Retina (tissue), 1 donor: ENCODE data around the gene DYNLT2B.
"Not testable (repeated sequence)": the region's sequence is repeated elsewhere in the genome, so short reads cannot be mapped to it uniquely, and the experiment has no call there.

ENCODE experiments used
- DNase-seq: peaks from one replicate; pipeline ENCODE4 v3.0.0-alpha.2; 2016

The DYNLT2B gene

DNA sequence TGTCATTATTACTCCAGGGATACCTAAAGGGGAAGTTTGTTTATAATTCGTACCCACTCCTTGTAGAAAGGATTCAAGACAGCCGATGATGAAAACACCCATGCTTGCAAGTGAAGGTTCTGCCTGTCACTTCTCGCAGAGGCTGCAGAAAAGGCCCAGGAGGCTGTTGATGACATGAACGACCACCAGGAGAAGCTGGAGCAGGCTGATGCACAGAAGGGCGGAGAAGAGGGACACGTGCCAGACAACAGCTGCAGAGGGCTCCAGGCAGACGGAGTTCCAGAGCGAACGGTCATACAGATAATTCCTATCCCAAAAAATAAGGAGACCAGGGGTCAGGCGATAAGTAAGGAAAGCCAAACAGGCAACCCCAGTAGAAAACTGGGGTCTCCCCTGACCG, 5.7 kb upstream of the DYNLT2B start:
- peak; percentile 53 for DNase-seq

DNA sequence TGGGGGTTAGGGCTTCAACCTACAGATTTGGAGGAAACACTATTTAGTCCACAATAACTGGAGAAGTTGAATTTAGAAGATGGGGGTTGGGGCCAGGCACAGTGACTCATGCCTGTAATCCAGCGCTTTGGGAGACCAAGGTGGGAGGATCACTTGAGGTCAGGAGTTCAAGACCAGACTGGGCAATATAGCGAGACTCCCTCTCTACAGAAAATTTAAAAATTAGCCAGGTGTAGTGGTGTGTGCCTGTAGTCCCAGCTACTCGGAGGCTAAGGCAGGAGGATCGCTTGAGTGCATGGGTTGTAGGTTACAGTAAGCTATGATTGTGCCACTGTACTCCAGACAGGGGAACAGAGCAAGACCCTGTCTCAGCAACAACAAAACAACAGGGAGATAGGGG, 5.0 kb upstream of the DYNLT2B start:
- DNase-seq: no peak

DNA sequence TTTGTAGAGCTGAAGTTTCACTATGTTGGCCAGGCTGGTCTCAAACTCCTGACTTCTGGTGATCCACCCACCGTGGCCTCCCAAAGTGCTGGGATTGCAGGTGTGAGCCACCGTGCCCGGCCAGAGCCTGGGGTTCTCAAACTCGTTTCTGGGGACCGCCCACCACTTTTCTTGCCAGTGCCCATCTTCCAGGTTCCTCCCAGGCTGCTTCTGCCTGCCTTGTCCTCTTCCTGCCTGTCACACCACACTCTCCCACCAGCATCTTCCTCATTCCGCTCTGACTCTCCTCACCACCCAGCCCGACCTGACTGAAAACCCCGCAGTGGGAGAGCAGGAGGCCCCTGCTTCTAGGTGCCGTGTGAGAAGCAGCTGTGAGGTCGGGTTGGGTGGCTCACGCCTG, 3.1 kb upstream of the DYNLT2B start:
- no peak for DNase-seq

- DNase-seq: no peak
Observed at GRCh38 chr3:196320137-196320536, 2.1 kb upstream of the DYNLT2B start.

- DNase-seq: not testable (repeated sequence)
Observed at GRCh38 chr3:196316799-196317686, 997 bp downstream of the DYNLT2B start.

DNA sequence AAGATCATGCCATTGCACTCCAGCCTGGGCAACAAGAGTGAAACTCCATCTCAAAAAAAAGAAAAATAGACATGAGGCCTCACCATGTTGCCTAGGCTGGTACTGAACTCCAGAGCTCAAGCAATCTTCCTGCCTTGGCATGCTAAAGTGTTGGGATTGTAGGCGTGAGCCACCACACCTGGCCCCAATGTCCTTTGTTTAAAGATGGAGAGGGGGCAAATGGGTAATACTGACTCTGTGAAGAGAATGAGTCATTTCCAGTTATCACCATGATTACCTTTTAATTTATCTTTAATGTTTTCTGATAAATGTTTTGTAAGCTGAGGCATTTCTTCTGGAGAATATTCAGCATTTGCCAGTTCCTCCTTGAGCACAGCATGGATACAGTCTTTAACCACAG, 2.2 kb downstream of the DYNLT2B start:
- no peak for DNase-seq

DNA sequence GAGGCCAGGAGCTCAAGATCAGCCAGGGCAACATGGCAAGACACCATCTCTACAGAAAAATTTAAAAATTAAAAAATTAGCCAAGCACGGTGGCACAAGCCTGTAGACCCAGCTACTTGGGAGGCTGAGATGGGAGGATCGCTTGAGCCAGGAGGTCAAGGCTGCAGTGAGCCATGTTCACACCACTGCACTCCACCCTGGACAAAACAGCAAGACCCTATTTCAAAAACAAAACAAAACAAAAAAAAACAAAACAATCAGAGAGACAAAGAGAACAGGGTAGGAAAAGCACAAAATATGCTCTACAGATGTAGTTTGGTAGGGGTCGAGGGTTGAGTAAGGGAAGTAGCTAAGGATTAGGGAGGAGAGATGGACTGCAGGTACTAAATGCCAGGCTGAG, 3.4 kb downstream of the DYNLT2B start:
- no peak for DNase-seq

DNA sequence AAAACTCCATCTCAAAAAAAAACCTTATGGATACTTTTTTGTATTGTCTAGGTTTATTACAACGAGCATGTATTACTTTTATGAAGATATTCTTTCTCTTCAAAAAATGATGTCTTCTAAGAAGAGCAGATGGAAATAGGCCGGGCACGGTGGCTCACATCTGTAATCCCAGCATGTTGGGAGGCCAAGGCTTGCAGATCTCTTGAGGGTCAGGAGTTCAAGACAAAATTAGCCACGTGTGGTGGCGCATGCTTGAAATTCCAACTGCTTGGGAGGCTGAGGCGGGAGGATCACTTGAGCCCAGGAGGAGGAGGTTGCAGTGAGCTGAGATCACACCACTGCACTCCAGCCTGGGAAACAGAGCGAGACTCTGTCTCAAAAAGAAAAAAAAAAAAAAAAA, 4.0 kb downstream of the DYNLT2B start:
- DNase-seq: not testable (repeated sequence)

GRCh38 chr3:196302960-196303359, 15.1 kb downstream of the DYNLT2B start:
- DNase-seq: not testable (repeated sequence)

DNA sequence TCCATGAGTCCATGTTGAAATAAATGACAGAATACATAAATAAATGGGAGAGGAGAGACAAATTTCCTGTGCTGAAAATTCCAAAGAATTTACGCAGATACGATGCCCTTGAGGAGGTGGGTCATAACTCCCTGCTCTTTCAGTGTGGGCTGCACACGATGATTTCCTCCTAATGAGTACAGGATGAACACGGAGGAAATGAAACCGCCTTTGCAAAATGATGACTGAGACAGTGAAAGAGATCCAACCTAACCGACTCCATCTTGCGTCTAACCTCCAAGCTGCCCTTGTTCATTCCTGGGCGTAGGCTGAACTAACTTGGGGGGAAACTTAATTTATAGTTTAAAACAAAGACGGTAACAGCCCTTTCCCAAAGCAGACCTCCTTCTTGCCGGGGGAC, 15.5 kb downstream of the DYNLT2B start:
- not testable (repeated sequence) for DNase-seq

DNA sequence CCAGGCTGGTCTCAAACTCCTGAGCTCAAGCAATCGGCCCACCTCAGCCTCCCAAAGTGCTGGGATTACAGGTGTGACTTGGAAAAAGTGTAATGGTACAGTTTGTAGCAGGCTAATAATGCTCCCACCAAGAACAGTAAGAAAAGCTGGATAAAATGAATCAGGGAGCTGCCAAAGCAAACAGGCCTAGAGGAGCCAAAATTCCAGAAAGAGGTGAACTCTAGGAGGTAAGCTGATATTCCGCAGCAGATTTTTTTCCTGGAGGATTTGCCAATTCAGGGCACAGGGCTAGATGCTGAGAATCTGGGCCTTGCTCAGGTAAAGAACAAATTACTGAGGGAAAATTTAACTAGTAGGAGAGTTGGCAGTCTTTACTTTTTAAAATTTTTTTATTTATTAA, 19.5 kb downstream of the DYNLT2B start:
- no peak for DNase-seq

DNA sequence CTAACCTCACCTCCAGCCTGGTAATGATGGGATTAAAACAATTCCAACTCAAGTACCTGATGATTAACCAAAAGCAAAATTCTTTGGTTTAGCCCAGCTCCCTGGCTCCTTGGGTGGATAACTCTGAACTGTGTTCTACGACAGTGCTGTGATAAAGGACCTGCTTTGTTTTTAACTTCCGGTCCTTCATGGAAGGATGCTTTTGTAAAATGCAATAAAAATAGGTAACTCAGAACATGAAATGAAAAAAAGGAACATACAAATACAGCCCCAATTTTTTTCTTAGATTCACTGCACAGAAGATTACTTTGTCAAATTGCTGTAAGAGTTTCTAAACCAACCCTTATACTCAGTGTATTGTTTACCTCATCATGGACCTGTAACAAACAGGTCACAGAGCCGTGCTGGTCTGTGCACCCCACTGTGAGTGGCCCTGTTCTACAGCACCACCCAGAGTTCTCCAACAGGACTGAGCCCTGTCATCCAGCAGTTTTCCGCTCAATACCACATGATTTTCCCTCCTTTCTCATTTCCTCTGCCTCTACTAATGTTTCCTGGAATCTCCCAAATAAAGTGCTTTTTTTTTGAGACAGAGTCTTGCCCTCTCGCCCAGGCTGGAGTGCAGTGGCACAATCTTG, 25.6 kb downstream of the DYNLT2B start:
- no peak for DNase-seq

- no peak for DNase-seq
Observed at GRCh38 chr3:196288141-196288460, 29.9 kb downstream of the DYNLT2B start.

- DNase-seq: peak; percentile 98
Observed at GRCh38 chr3:196287440-196288140, 30.4 kb downstream of the DYNLT2B start, which contains the start of gene PCYT1A. TSS of gene PCYT1A (minus strand) at chr3:196287726. CDS start at chr3:196270531, 17,195 bp downstream.

DNA sequence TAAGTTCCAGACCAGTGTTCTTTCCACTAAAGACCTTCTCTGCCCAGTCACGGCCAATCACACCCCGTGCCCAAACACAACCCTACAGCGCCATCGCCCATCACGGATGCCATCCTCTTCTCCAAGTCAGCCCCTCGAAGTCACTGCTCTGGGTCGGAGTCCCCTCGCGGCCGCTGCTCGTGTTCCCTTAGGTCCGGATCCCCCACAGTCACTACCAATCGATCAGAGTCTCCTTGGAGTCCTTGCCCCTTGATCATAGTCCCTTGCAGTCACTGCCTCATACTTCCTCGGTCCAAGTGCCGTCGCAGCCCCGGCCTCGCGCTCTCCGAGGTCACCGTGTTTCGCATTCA, 31.0 kb downstream of the DYNLT2B start:
- DNase-seq: no peak

- no peak for DNase-seq
Observed at GRCh38 chr3:196284396-196284795, 33.6 kb downstream of the DYNLT2B start.

GRCh38 chr3:196281962-196282361, 36.1 kb downstream of the DYNLT2B start:
- DNase-seq: no peak

GRCh38 chr3:196280689-196281440, 37.2 kb downstream of the DYNLT2B start:
- DNase-seq: no peak

DNA sequence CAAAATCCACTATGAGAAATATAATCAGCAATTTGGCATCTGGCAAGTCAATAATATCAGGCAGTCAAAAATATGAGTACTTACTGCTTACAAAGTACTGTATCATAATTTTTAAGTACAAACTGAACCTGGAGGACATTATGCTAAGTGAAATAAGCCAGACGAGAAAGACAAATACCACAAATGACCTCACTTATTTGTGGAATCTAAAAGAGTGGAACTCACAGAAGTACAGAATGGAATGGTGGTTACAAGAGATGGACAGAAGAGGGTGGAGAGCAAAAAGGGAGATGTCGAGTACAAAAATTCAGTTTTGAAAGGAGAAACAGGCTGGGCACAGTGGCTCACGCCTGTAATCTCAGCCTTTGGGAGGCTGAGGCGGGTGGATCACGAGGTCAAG, 42.9 kb downstream of the DYNLT2B start:
- no peak for DNase-seq

- no peak for DNase-seq
Observed at GRCh38 chr3:196274585-196274984, 43.5 kb downstream of the DYNLT2B start.

GRCh38 chr3:196273655-196274054, 44.4 kb downstream of the DYNLT2B start:
- DNase-seq: no peak

DNA sequence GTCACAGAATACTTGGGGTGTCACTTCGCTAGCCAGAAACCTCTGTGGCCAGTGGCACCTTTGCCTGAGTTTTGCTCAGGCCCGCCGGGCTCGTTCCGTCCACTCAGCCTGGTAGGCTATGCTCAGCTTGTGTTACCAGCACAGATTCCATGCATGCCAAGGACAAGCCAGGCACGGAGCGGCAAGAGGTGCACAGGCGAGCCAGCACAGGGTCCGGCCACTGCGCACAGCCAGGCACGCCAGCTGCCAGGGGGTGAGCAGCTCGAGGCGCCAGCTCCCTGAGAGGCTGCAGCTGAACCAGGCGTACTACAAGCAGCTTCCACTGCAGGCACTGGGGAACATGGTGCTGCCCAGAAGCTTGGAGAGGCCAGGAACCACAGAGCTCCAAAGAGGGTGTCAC, 45.2 kb downstream of the DYNLT2B start:
- no peak for DNase-seq

- DNase-seq: no peak
Observed at GRCh38 chr3:196270499-196270898, 47.5 kb downstream of the DYNLT2B start.
